CD14-positive monocyte (primary cell): ENCODE results near the gene SUSD6. TPM values are rescaled to one million over a fixed set of nuclear protein-coding genes. Genes with fewer than 3 reads are reported as not detected.

Experiments used
- DNase-seq, 3 donors: peaks; one replicate each; pipeline ENCODE4 v3.0.0-alpha.2; 2011 to 2022
- H2AFZ ChIP-seq: 2 replicates; pipeline ENCODE4 v1.6.0; 2012; ENCODE audit warnings: mild to moderate bottlenecking, low read depth, low read length, inconsistent platforms; ENCODE audit not compliant: insufficient read depth, poor library complexity, severe bottlenecking
- H3K27ac ChIP-seq, 2 donors: 1 replicate in 1 of 2; 2 replicates in 1 of 2; pipeline ENCODE4 v1.5.1; 2012 to 2013; ENCODE audit warnings: low read length in 2 of 2, control low read depth in 1 of 2, inconsistent platforms in 1 of 2, low read depth in 1 of 2, mild to moderate bottlenecking in 1 of 2
- H3K27me3 ChIP-seq, 2 donors: one replicate each; pipeline versions ENCODE4 v1.6.0 to v1.6.1; 2011 to 2013; ENCODE audit warnings: low read length in 2 of 2; ENCODE audit not compliant: control insufficient read depth in 2 of 2, insufficient read depth in 2 of 2
- H3K36me3 ChIP-seq, 2 donors: replicated peaks in 1 of 2; 1 replicate in 1 of 2; 2 replicates in 1 of 2; pipeline versions ENCODE4 v1.5.1 to v1.6.1; 2012 to 2013; ENCODE audit warnings: low read length in 2 of 2, control low read depth in 1 of 2, inconsistent platforms in 1 of 2, mild to moderate bottlenecking in 1 of 2; ENCODE audit not compliant: insufficient read depth in 2 of 2, control insufficient read depth in 1 of 2
- H3K4me1 ChIP-seq, 2 donors: 1 replicate in 1 of 2; 2 replicates in 1 of 2; pipeline versions ENCODE4 v1.5.1 to v1.6.1; 2012 to 2013; ENCODE audit warnings: low read length in 2 of 2, control low read depth in 1 of 2, inconsistent platforms in 1 of 2, mild to moderate bottlenecking in 1 of 2, moderate library complexity in 1 of 2; ENCODE audit not compliant: insufficient read depth in 2 of 2, control insufficient read depth in 1 of 2
- H3K4me2 ChIP-seq: replicated peaks from 2 replicates; pipeline ENCODE3; 2012; ENCODE audit warnings: low read length, moderate library complexity, mild to moderate bottlenecking; ENCODE audit not compliant: poor library complexity, severe bottlenecking; ENCODE audit errors: extremely low read depth
- H3K4me3 ChIP-seq, 3 experiments: fragments of 200-600 bp in 1 of 3; sonication (generic) in 1 of 3; replicated peaks in 1 of 3; 1 replicate in 2 of 3; 2 replicates in 1 of 3; pipeline ENCODE4 v1.5.1; 2011 to 2013; ENCODE audit warnings: low read length in 3 of 3, mild to moderate bottlenecking in 3 of 3, control low read depth in 2 of 3, low read depth in 2 of 3, inconsistent platforms in 1 of 3, moderate library complexity in 1 of 3
- H3K79me2 ChIP-seq: 2 replicates; pipeline ENCODE4 v1.6.0; 2012; ENCODE audit warnings: mild to moderate bottlenecking, control low read depth, inconsistent platforms, low read length, moderate library complexity; ENCODE audit not compliant: insufficient read depth
- H3K9ac ChIP-seq: 2 replicates; pipeline ENCODE4 v1.6.0; 2017; ENCODE audit warnings: low read length, mild to moderate bottlenecking; ENCODE audit not compliant: insufficient read depth, poor library complexity, severe bottlenecking
- H3K9me3 ChIP-seq, 2 donors: replicated peaks in 1 of 2; 1 replicate in 1 of 2; 2 replicates in 1 of 2; pipeline versions ENCODE4 v1.5.1 to v1.6.1; 2012 to 2013; ENCODE audit warnings: low read length in 2 of 2, control low read depth in 1 of 2; ENCODE audit not compliant: control insufficient read depth in 1 of 2, insufficient read depth in 1 of 2
- H4K20me1 ChIP-seq: 2 replicates; pipeline ENCODE4 v1.6.0; 2012; ENCODE audit warnings: mild to moderate bottlenecking, low read length, control low read depth, moderate library complexity; ENCODE audit not compliant: insufficient read depth
- H3K27ac Mint-ChIP-seq, 7 donors: one replicate each; pipeline ENCODE4 v1.8.0; 2020; ENCODE audit warnings: mild to moderate bottlenecking in 7 of 7, mixed read lengths in 7 of 7, moderate library complexity in 6 of 7, inconsistent platforms in 2 of 7
- H3K27me3 Mint-ChIP-seq, 3 donors: one replicate each; pipeline ENCODE4 v1.8.0; 2021 to 2022; ENCODE audit warnings: low read depth in 3 of 3, mild to moderate bottlenecking in 3 of 3, mixed read lengths in 3 of 3, moderate library complexity in 3 of 3, inconsistent platforms in 1 of 3
- H3K36me3 Mint-ChIP-seq, 2 donors: one replicate each; pipeline ENCODE4 v1.8.0; 2020; ENCODE audit warnings: mixed read lengths in 2 of 2, inconsistent platforms in 1 of 2, mild to moderate bottlenecking in 1 of 2
- H3K4me1 Mint-ChIP-seq: one replicate; pipeline ENCODE4 v1.8.0; 2020; ENCODE audit warnings: mild to moderate bottlenecking, mixed read lengths
- H3K4me3 Mint-ChIP-seq, 2 donors: one replicate each; pipeline ENCODE4 v1.8.0; 2020; ENCODE audit warnings: mild to moderate bottlenecking in 2 of 2, mixed read lengths in 2 of 2, moderate library complexity in 1 of 2
- H3K9me3 Mint-ChIP-seq, 7 donors: one replicate each; pipeline ENCODE4 v1.8.0; 2020 to 2022; ENCODE audit warnings: mixed read lengths in 7 of 7, mild to moderate bottlenecking in 6 of 7, moderate library complexity in 6 of 7, inconsistent platforms in 2 of 7
- WGBS: methylation state at CpG from one replicate; pipeline ENCODE4 v1.1.5; 2013; ENCODE audit warnings: missing lambda C conversion rate; ENCODE audit not compliant: insufficient coverage; 5-methylcytosine and 5-hydroxymethylcytosine counted together
- intact Hi-C, 2 donors: fragments of 100-400 bp; cut with micrococcal nuclease; formaldehyde crosslinking; loops; one replicate each; pipeline versions ENCODE4 v1.15.0 to v1.15.1; 2023
- polyA plus RNA-seq, 3 donors: library from polyadenylated mRNA; depleted of rRNA in 1 of 3; unstranded in 2 of 3; stranded (reverse) in 1 of 3; fragments of 300-500 nt in 2 of 3; fragments of >200 nt in 1 of 3; fragmentation: Illumina TruSeq in 2 of 3; gene quantifications; 1 replicate in 2 of 3; 2 replicates in 1 of 3; pipeline ENCODE4 v1.2.3, GENCODE V29; 2012 to 2021
- TF ChIP-seq, protein P1 (sequence below): fragments of 200-600 bp; IDR thresholded peaks from one replicate; pipeline ENCODE4 v1.8.0; 2022; ENCODE audit warnings: antibody characterized with exemption, mild to moderate bottlenecking

Gene SUSD6
- polyA plus RNA-seq, 3 donors, result 17.3 to 81.8 (median 30.1) TPM

DNA sequence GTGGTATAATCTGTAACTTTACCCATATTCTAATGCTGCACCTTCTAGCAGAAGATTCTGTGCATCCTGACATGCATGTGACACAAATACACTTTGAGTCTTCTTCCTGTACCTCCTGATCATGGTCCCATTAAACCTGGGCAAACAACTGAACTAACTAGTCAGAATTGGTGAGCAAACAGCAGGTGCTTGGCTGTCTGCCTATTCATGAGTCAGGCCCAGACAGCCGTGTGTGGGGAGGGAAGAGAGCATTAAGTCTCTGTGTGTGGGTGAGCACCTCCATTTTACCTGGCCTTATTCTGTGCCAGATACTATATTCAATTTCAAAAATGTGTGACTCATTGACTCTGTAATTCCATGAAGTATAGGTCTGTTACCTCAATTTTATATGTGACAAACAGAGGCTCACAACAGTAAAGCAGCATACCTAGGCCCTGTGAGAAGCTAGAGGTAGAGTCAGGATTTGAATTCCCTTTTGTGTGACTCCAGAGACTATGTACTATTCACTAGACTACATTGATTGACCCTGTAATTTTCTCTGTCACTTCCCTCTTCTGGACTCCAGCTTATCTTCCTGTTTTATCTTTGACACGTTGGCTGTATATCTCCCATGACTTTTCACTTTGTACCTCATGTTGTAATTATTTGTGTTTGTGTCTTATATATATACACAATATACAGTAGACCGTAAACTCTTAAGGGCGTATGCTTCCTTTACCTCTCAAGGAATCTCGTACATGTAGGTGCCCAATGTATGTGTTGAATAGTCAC lies 32.2 kb downstream of the SUSD6 start:
- TF ChIP-seq, protein P1, sequence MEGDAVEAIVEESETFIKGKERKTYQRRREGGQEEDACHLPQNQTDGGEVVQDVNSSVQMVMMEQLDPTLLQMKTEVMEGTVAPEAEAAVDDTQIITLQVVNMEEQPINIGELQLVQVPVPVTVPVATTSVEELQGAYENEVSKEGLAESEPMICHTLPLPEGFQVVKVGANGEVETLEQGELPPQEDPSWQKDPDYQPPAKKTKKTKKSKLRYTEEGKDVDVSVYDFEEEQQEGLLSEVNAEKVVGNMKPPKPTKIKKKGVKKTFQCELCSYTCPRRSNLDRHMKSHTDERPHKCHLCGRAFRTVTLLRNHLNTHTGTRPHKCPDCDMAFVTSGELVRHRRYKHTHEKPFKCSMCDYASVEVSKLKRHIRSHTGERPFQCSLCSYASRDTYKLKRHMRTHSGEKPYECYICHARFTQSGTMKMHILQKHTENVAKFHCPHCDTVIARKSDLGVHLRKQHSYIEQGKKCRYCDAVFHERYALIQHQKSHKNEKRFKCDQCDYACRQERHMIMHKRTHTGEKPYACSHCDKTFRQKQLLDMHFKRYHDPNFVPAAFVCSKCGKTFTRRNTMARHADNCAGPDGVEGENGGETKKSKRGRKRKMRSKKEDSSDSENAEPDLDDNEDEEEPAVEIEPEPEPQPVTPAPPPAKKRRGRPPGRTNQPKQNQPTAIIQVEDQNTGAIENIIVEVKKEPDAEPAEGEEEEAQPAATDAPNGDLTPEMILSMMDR, result no peak
- no peak overlapping the region for H3K4me3 Mint-ChIP-seq
- peaks cover 69% of the 10 kb centered on the region for H3K4me1 Mint-ChIP-seq
- H3K79me2 ChIP-seq, result peaks cover 98% of the 10 kb centered on the region
- H3K4me3 ChIP-seq, result peak overlapping the region in 1 of 3 experiments; percentile 56
- H3K36me3 Mint-ChIP-seq, result peaks cover 41 to 61% of the 10 kb centered on the region in 2 donors
- peak overlapping the region; percentile 53 for H3K9ac ChIP-seq
- H3K4me1 ChIP-seq, result peaks cover 58 to 62% of the 10 kb centered on the region in 2 donors
- H4K20me1 ChIP-seq, result peaks cover 100% of the 10 kb centered on the region
- H3K9me3 ChIP-seq, result peaks cover 14 to 16% of the 10 kb centered on the region in 2 donors
- H3K27me3 Mint-ChIP-seq, result peaks cover 0 to 5% (median 0%) of the 10 kb centered on the region in 3 donors
- H3K36me3 ChIP-seq, result peaks cover 0 to 21% of the 10 kb centered on the region in 2 donors
- peak overlapping the region; percentile 84 to 92 for H3K27ac ChIP-seq
- H3K27ac Mint-ChIP-seq, result peak overlapping the region; percentile 92 to 99 (median 98)
- H3K9me3 Mint-ChIP-seq, result peaks cover 17 to 30% (median 24%) of the 10 kb centered on the region in 7 donors
- no peak overlapping the region for H2AFZ ChIP-seq
- H3K4me2 ChIP-seq, result peak overlapping the region; percentile 63
- WGBS, result no CpG with 5 or more reads among the region's 5 CpGs
- H3K27me3 ChIP-seq, result no peaks in the 10 kb centered on the region
- intact Hi-C loops, result no loop called here
- DNase-seq, result peak; percentile 69 to 88 (median 82)

DNA sequence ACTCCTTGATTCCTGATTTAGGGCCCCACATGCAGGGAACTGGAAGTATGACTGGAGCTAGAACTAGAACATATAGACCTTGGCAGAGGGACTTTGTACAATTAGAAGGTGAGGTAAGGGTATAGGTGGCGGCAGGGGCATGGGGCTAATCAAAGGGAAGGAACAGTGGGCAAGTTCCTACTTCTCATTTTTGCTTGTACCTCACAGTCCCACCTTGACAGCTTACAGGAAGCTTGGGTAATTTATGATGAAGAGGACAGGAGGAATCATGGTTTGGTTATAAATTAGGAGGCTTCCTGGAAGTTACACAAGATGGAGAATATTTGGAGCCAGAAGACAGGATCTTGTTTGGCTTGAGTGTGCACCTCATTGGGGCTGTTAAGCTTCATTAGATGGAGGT lies 33.4 kb downstream of the SUSD6 start:
- Histone ChIP-seq H3K36me3 (peaks cover 0 to 21% of the 10 kb centered on the region in 2 donors), H3K4me3 (peak overlapping the region in 1 of 3 experiments; percentile 56), H3K27ac (peak overlapping the region; percentile 84 to 92), H3K79me2 (peaks cover 98% of the 10 kb centered on the region), H3K9ac (peak overlapping the region; percentile 41), H3K4me2 (peak overlapping the region; percentile 63), H3K9me3 (peaks cover 14 to 16% of the 10 kb centered on the region in 2 donors), H3K4me1 (peaks cover 63 to 70% of the 10 kb centered on the region in 2 donors), H4K20me1 (peaks cover 100% of the 10 kb centered on the region), H3K27me3 (no peaks in the 10 kb centered on the region), H2AFZ (no peak overlapping the region)
- Mint-ChIP-seq H3K9me3 (peaks cover 17 to 30% (median 24%) of the 10 kb centered on the region in 7 donors), H3K27me3 (peaks cover 0 to 5% (median 0%) of the 10 kb centered on the region in 3 donors), H3K4me1 (peaks cover 71% of the 10 kb centered on the region), H3K4me3 (peak overlapping the region; percentile 3 to 76), H3K27ac (peak overlapping the region; percentile 92 to 99 (median 98)), H3K36me3 (peaks cover 41 to 58% of the 10 kb centered on the region in 2 donors)
- peak in 2 of 3 donors; percentile 50 to 63 for DNase-seq
- intact Hi-C loops, result no loop called here
- TF ChIP-seq, protein P1, result no peak
- WGBS, result no CpG with 5 or more reads among the region's 1 CpG
